Effector memory CD4-positive, alpha-beta T cell (primary cell): ENCODE results near the gene CLSTN3.

Experiments used
- DNase-seq, 3 donors: peaks; one replicate each; pipeline ENCODE4 v3.0.0-alpha.2; 2020
- H3K27ac ChIP-seq: 2 replicates; pipeline ENCODE4 v1.7.0; 2013; ENCODE audit warnings: mild to moderate bottlenecking, low read length, moderate library complexity; ENCODE audit not compliant: insufficient read depth, poor library complexity, severe bottlenecking
- H3K27me3 ChIP-seq: replicated peaks from 2 replicates; pipeline ENCODE4 v1.7.0; 2013; ENCODE audit warnings: mild to moderate bottlenecking, low read length; ENCODE audit not compliant: insufficient read depth, control insufficient read depth, poor library complexity, severe bottlenecking
- H3K36me3 ChIP-seq: 2 replicates; pipeline ENCODE4 v1.7.0; 2013; ENCODE audit warnings: mild to moderate bottlenecking, low read length, moderate library complexity; ENCODE audit not compliant: control insufficient read depth, insufficient read depth
- H3K4me1 ChIP-seq: 2 replicates; pipeline ENCODE4 v1.7.0; 2013; ENCODE audit warnings: low read length, mild to moderate bottlenecking; ENCODE audit not compliant: control insufficient read depth, insufficient read depth, poor library complexity, severe bottlenecking
- H3K4me3 ChIP-seq: 2 replicates; pipeline ENCODE4 v1.7.0; 2013; ENCODE audit warnings: low read length, low read depth, mild to moderate bottlenecking; ENCODE audit not compliant: insufficient read depth, poor library complexity, severe bottlenecking
- H3K9me3 ChIP-seq: 2 replicates; pipeline ENCODE4 v1.7.0; 2013; ENCODE audit warnings: mild to moderate bottlenecking, low read length, moderate library complexity; ENCODE audit not compliant: control insufficient read depth
- total RNA-seq, 3 donors: gene quantifications; one replicate each; lab custom pipeline; 2026; lab: John Stamatoyannopoulos, UW

Gene CLSTN3
- total RNA-seq, result 46.3 to 94.0 (median 74.5) reads per million in 3 donors

DNA sequence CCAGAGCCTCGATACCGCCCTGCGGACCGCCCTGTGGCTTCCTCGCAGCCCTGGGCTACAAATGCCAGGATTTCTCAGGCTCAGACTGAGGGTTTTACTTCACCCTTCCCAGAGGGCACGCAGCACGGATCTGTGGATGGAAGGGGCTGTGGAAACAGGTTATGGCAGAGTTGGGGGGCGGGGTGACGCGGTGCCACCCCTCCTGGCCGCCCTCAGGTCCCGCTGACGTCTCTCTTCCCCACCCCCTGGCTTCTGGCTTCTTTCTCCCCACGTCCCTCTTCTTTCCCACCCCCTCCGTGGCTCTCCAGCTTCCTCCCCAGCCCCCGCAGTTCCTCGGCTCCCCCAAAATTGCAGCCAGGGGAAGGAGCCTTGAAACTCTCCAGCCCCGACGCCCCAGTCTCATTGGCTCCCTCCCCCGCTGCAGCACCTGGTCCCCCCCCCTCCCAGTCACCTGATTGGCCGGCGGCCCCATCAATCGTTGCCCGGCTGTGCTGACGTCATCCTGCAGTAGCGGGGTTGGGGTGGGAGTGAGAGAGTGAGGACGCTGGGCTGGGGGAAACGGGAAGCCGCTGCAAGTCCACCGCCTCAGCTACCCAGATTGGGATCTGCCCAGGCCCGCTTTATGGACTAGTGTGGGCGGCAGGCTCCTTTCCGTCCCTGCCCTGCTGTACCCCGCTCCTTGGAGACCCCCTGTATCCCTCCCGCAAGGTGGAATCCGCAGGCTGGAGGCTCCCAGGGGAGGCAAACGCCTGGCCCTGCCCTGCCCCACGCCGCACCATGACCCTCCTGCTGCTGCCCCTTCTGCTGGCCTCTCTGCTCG is at the start of gene CLSTN3:
Gene CLSTN3, plus strand, starts transcription at position 500 of the 820 bp plus-strand sequence. Its CDS starts 278 bp downstream, at position 778.
- peaks cover 19% of the 10 kb centered on the region for H3K36me3 ChIP-seq
- peak within 1 kb of the TSS; percentile 80 for H3K4me3 ChIP-seq
- H3K4me1 ChIP-seq, result peaks cover 19% of the 10 kb centered on the region
- H3K27me3 ChIP-seq, result no peaks in the 10 kb centered on the region
- peak; percentile 75 to 90 (median 81) for DNase-seq
- H3K9me3 ChIP-seq, result no peaks in the 10 kb centered on the region
- peak within 1 kb of the TSS; percentile 74 for H3K27ac ChIP-seq

DNA sequence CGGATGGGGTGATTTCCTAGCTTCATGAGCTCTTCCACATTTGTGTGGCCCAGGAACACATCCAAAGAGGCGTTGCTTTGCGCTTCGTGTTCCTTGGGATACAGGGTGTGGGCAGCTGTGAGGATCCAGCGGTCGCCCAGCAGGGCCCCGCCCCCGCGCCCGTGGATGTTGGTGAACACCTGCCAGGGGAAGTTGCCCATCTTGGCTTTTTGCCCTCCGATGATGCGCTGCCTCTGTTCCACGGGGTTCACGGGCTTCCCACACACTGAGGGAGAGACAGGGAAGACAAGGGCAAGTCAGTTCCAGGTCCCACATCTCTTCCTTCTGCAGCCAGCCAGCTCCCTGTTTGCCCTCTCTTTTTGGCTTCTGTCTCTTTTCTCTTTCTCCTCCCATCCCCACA is 49.1 kb upstream of the CLSTN3 start:
- Histone ChIP-seq H3K36me3 (no peaks in the 10 kb centered on the region), H3K27me3 (no peaks in the 10 kb centered on the region), H3K27ac (no peak overlapping the region), H3K4me3 (no peak overlapping the region), H3K4me1 (no peaks in the 10 kb centered on the region), H3K9me3 (no peaks in the 10 kb centered on the region)
- no peak for DNase-seq

DNA sequence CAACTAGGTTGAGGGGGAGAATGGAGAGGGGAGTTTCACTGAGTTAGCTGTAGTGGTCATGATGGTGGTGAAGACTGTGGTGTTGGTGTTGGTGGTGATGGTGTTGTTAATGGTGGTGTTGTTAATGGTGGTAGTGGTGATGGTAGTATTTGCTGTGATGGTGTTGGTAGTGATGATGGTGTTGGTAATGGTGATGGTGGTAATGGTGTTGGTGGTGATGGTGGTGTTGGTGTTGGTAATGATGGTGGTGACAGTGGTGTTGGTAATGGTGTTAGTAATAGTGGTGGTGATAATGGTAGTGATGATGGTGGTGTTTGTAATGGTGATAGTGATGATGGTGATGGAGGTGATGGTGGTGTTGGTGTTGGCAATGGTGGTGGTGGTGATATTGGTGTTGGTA is 47.0 kb upstream of the CLSTN3 start:
- H3K4me1 ChIP-seq, result no peaks in the 10 kb centered on the region
- H3K27ac ChIP-seq, result no peak overlapping the region
- H3K36me3 ChIP-seq, result no peaks in the 10 kb centered on the region
- H3K4me3 ChIP-seq, result no peak overlapping the region
- no peaks in the 10 kb centered on the region for H3K27me3 ChIP-seq
- DNase-seq, result no peak
- no peaks in the 10 kb centered on the region for H3K9me3 ChIP-seq

DNA sequence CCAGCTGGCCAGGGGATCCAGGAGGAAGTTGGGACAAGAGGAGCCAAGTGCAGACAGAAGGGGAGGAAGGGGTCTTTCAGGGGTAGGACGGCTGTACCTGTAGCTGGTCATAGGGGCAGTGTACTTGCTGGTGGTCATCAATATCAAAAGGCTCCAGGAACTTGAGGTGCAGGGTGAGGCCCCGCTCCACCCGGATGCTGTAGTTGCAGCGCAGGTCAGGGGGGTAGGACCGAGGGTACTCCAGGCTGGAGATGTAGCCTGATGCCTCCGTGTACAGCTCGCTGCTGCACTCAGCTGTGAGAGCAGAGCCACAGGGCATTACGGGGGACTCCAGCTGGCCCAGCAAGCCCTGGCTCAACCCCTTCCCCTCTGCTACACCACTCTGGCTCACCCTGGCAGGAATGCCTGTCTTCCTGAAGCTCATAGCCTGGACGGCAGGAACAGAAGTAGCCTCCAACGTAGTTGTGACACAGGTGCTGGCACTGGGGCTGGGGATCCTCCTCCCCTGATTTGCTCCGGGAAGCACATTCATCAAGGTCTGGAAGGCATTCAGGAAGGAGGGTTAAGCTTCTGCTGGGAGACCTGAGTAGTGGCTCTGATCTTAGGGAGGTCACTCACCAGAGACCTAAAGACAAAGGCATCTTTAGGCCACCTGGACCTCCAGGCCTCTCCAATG is 40.8 kb upstream of the CLSTN3 start:
- no peak for DNase-seq
- Histone ChIP-seq H3K27ac (no peak overlapping the region), H3K36me3 (no peaks in the 10 kb centered on the region), H3K9me3 (no peaks in the 10 kb centered on the region), H3K4me3 (no peak overlapping the region), H3K27me3 (no peaks in the 10 kb centered on the region), H3K4me1 (peaks cover 4% of the 10 kb centered on the region)

DNA sequence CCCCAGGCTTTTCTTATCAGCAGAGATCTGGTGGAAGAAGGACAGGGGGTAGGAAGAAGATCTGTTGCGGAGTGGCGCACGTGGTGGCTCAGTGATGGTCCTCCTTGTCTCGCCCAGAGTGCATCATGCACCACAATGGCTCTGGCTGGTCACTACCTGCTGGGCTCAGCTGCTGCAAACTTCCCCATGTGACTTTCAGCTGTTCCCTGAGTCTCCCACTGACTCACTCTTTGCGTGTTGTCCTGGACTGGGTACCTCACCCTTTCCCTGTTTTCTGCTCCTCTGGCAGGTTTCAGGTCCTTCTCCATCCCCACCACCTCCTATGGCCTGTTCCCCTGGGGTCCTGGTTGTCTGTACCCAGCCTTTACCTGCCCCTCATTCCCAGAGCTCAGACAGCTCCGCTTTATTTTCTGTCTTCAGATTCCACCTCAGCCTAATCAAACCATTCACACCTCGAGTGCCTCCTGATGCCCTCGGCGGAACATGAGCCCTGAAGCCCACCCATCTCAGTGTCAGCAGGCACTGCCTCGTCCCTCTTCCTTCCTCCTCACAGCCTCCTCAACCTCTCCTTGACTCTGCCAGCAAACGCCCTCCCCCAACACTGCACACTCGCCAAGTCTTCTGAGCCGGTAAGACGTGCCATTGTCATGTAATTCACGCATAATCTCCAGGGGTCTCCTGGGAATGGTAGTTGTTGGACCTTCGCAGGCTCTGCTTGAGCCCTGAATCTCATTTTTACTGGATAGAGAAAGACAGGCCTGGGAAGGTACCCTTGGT is 39.8 kb upstream of the CLSTN3 start:
- no peaks in the 10 kb centered on the region for H3K27me3 ChIP-seq
- peaks cover 4% of the 10 kb centered on the region for H3K4me1 ChIP-seq
- H3K9me3 ChIP-seq, result no peaks in the 10 kb centered on the region
- H3K36me3 ChIP-seq, result no peaks in the 10 kb centered on the region
- H3K27ac ChIP-seq, result no peak overlapping the region
- H3K4me3 ChIP-seq, result no peak overlapping the region
- DNase-seq, result no peak

DNA sequence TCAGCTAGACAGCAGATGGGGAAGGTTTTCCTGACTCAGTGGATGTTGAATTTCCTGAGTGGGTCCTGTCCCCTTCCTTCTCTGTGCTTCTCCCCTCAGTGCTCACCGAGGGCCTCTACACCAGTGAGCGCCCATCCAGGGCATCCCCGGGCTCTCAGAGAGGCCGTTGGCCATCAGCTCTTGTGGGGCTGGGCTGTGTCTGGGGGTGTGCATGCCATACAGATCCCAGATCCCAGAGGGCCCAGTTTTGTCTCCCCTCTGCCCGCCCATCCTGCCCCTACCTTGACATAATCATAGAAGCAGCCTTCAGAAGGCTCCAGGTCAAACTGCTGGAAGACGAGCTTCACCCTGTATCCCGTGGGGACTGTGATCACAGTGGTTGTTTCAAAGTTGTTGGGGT is 39.0 kb upstream of the CLSTN3 start:
- no peaks in the 10 kb centered on the region for H3K9me3 ChIP-seq
- no peaks in the 10 kb centered on the region for H3K36me3 ChIP-seq
- no peak for DNase-seq
- no peaks in the 10 kb centered on the region for H3K27me3 ChIP-seq
- H3K4me3 ChIP-seq, result no peak overlapping the region
- H3K4me1 ChIP-seq, result peaks cover 4% of the 10 kb centered on the region
- no peak overlapping the region for H3K27ac ChIP-seq

DNA sequence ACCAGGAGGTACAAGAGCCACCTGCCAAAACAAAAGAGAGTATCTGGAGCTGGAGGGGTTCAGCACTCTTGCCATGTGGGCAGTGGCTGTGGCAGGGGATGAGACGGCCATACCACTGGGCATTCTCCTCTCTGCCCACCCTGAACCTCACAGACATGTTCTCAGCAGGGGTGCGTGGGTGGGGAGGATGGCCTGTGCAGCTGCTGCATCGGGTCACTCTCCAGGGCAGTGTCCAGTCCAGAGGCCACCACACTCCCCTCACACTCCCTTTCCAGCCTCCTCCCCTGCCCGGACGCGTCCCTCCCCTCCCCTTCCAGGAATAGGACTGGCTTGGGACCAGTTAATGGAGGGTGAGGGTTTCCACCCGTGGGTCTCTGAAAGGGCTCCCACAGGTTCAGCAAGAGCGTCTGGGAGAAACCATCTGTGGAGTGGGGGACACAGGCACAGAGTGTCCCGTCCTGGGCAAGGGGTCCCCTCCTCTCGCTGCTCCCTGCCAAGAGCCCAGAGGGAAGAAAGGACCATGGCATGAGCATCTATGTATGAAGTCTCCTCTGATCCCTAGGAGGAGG is 38.4 kb upstream of the CLSTN3 start:
- Histone ChIP-seq H3K9me3 (no peaks in the 10 kb centered on the region), H3K4me1 (peaks cover 4% of the 10 kb centered on the region), H3K27ac (no peak overlapping the region), H3K27me3 (no peaks in the 10 kb centered on the region), H3K4me3 (no peak overlapping the region), H3K36me3 (no peaks in the 10 kb centered on the region)
- no peak for DNase-seq

DNA sequence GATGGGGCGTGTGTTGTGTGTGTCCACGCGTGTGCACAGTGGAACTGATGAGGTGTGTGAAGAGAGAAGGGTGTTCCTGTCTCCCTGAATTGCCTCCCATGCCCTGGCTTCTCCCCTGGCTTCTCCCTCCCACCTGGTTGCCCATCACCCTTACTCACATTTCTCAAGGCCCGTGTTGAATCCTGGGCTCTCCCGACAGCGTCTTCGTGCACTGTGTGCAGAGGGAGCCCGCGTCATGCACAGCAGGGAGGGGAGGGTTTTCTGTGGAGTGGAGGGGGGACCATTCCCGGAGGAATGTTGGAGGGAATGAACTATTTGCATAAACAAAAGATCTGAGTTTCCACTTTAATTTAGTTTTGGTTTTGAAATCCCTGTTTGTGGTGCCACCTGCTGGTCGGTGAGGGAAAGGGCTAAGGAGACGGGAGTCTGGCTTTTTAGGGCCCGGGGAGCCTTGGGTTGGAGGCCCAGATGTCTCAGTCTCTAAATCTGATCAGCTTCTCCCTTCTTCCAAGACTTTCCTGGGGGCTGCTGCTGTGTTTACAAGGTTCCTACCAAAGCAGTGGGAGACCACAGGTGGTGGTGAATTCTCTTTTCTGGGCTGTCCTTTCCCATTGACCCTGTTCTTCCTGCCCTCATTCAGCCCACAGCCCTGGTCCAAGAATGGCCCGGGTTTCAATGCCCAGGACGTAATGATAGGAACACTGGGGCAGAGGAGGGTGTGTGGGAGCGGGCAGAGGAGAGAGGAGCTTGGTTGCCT is 37.8 kb upstream of the CLSTN3 start, which contains the start of gene C1R:
Gene C1R, minus strand, starts transcription at position 217 of the 757 bp plus-strand sequence. Its CDS starts 57 bp downstream, at position 160.
- H3K27ac ChIP-seq, result no peak within 1 kb of the TSS
- H3K4me1 ChIP-seq, result peaks cover 4% of the 10 kb centered on the region
- H3K27me3 ChIP-seq, result no peaks in the 10 kb centered on the region
- no peaks in the 10 kb centered on the region for H3K9me3 ChIP-seq
- peak within 1 kb of the TSS; percentile 42 for H3K4me3 ChIP-seq
- DNase-seq, result peak; percentile 32 to 58 (median 39)
- no peaks in the 10 kb centered on the region for H3K36me3 ChIP-seq

DNA sequence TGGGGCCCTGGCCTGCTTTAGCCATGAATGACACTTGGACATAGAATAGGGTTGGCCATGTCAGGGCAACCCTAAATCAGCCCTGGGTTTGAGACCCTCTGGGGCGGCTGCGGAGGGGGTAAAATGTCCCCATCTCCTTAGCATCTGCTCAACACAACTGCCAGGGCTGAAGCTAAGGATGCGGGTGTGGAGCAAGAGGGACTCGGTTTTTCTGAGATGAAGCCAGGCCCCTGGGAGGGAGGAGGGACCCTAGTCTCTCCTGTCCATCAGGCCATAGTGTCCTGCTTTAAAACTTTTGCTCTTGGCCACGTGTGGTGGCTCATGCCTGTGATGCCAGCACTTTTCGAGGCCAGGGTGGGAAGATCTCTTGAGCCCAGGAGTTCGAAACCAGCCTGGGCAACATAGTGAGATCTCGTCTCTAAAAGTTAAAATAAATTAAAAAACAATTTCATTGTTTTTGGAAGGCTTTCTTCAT is 37.1 kb upstream of the CLSTN3 start:
- Histone ChIP-seq H3K27ac (no peak overlapping the region), H3K9me3 (no peaks in the 10 kb centered on the region), H3K4me3 (no peak overlapping the region), H3K36me3 (no peaks in the 10 kb centered on the region), H3K4me1 (peaks cover 4% of the 10 kb centered on the region), H3K27me3 (no peaks in the 10 kb centered on the region)
- no peak for DNase-seq
